GM12878 (cell line): ENCODE results near the gene FNDC3A. TPM values are rescaled to one million over a fixed set of nuclear protein-coding genes. Genes with fewer than 3 reads are reported as not detected.

Experiments
- ATAC-seq: fragments of 200-7000 bp; cut with Tn5 transposase; 3 replicates; pipeline ENCODE4 v1.9.1; 2020; ENCODE audit warnings: mild to moderate bottlenecking, moderate library complexity
- BruUV-seq: library from RNA; stranded (reverse); fragments of 400-500 nt; replicated peaks from 2 replicates; lab custom pipeline; 2021; lab: Mats Ljungman, UMichigan
- CTCF ChIA-PET: fragments of 300-600 bp; sonication (Branson Sonifier 250); formaldehyde crosslinking; extraction: SDS; loops from one replicate; lab custom pipeline; 2021; ENCODE audit warnings: inconsistent platforms; lab: Yijun Ruan, JAX
- POLR2A ChIA-PET: fragments of 350-600 bp; formaldehyde crosslinking; extraction: SDS; loops from one replicate; lab custom pipeline; 2021; ENCODE audit warnings: inconsistent platforms; lab: Charles Lee
- RAD21 ChIA-PET: fragments of 300-600 bp; sonication (Branson Sonifier 250); formaldehyde crosslinking; loops from one replicate; lab custom pipeline; 2023; ENCODE audit warnings: antibody characterized with exemption; ENCODE audit not compliant: unreplicated experiment; lab: Charles Lee
- SMC1A ChIA-PET: fragments of 300-600 bp; sonication (Branson Sonifier 250); formaldehyde crosslinking; loops from one replicate; lab custom pipeline; 2023; ENCODE audit not compliant: unreplicated experiment, uncharacterized antibody; lab: Charles Lee
- DNase-seq: peaks from one replicate; pipeline ENCODE4 v3.0.0-alpha.2; 2011; ENCODE audit warnings: low read depth, low spot score
- FAIRE-seq: peaks from 3 replicates; lab custom pipeline; 2011; peaks lifted over from hg19 to GRCh38; lab: Jason Lieb, UNC
- H2AFZ ChIP-seq: 2 replicates; pipeline ENCODE4 v1.6.0; 2011; ENCODE audit warnings: low read depth, low read length, control low read depth; ENCODE audit not compliant: control insufficient read depth
- H3K27ac ChIP-seq: 2 replicates; pipeline ENCODE4 v1.5.1; 2011; ENCODE audit warnings: control low read depth; ENCODE audit not compliant: control insufficient read depth, insufficient read depth
- H3K27me3 ChIP-seq, 2 experiments: replicated peaks in 1 of 2; 2 replicates each; pipeline versions ENCODE4 v1.6.0 to v1.6.1; 2011; ENCODE audit warnings: low read length in 1 of 2; ENCODE audit not compliant: control insufficient read depth in 2 of 2, insufficient read depth in 2 of 2
- H3K36me3 ChIP-seq, 2 experiments: 2 replicates each; pipeline ENCODE4 v1.5.1; 2011; ENCODE audit warnings: low read length in 1 of 2; ENCODE audit not compliant: control insufficient read depth in 2 of 2, insufficient read depth in 2 of 2
- H3K4me1 ChIP-seq: 2 replicates; pipeline ENCODE4 v1.6.1; 2011; ENCODE audit warnings: mild to moderate bottlenecking, low read length, moderate library complexity, mixed read lengths; ENCODE audit not compliant: control insufficient read depth, insufficient read depth
- H3K4me2 ChIP-seq: 2 replicates; pipeline ENCODE4 v1.6.0; 2011; ENCODE audit warnings: control low read depth; ENCODE audit not compliant: control insufficient read depth, insufficient read depth
- H3K4me3 ChIP-seq: fragments of 200-600 bp; sonication (generic); 2 replicates; pipeline ENCODE4 v1.5.1; 2016
- H3K79me2 ChIP-seq: 2 replicates; pipeline ENCODE4 v1.6.0; 2011; ENCODE audit warnings: low read length; ENCODE audit not compliant: control insufficient read depth, insufficient read depth
- H3K9ac ChIP-seq: 2 replicates; pipeline ENCODE4 v1.8.0; 2011; ENCODE audit warnings: low read length, control low read depth, mixed read lengths; ENCODE audit not compliant: control insufficient read depth, insufficient read depth
- H3K9me3 ChIP-seq: replicated peaks from 3 replicates; pipeline ENCODE4 v1.5.1; 2011; ENCODE audit warnings: mild to moderate bottlenecking, low read length; ENCODE audit not compliant: control insufficient read depth, insufficient read depth
- H4K20me1 ChIP-seq: 2 replicates; pipeline ENCODE4 v1.6.0; 2011; ENCODE audit not compliant: control insufficient read depth, insufficient read depth
- BMI1 ChIP-seq: fragments of 450-650 bp; IDR thresholded peaks from 2 replicates; pipeline ENCODE4 v1.6.1; 2016; ENCODE audit warnings: mild to moderate bottlenecking, moderate library complexity, borderline replicate concordance
- EP300 ChIP-seq, 2 experiments: fragments of 150-350 bp in 1 of 2; IDR thresholded peaks; 2 replicates each; pipeline ENCODE4 v1.6.1; 2011 to 2012; ENCODE audit warnings: low read depth in 2 of 2, low read length in 2 of 2, borderline replicate concordance in 1 of 2, improper control_type of control experiment in 1 of 2, inconsistent platforms in 1 of 2; ENCODE audit not compliant: control insufficient read depth in 1 of 2
- HDGF ChIP-seq: fragments of 450-650 bp; IDR thresholded peaks from 2 replicates; pipeline ENCODE4 v1.6.1; 2016; ENCODE audit warnings: antibody characterized with exemption
- KAT2A ChIP-seq: conservative IDR thresholded peaks from 2 replicates; pipeline ENCODE4 v1.6.1; 2011; ENCODE audit warnings: low read depth, low read length; ENCODE audit not compliant: control insufficient read depth
- NR2F1 ChIP-seq: fragments of 450-650 bp; conservative IDR thresholded peaks from 2 replicates; pipeline ENCODE4 v1.6.1; 2017; ENCODE audit warnings: mild to moderate bottlenecking
- SMC3 ChIP-seq: IDR thresholded peaks from 2 replicates; pipeline ENCODE4 v1.6.1; 2011; ENCODE audit warnings: low read length, improper control_type of control experiment, borderline replicate concordance
- WGBS: methylation state at CpG from one replicate; pipeline ENCODE4 v1.1.6; 2016; ENCODE audit warnings: low lambda C conversion rate; ENCODE audit not compliant: insufficient replicate concordance, insufficient coverage; ENCODE audit errors: missing lambda C conversion rate; 5-methylcytosine and 5-hydroxymethylcytosine counted together
- in situ Hi-C: fragments of 300-500 bp; cut with MboI; formaldehyde crosslinking; loops from 9 replicates; pipeline ENCODE4 v1.14.3; 2018; ENCODE audit warnings: mixed read lengths
- intact Hi-C: fragments of 100-400 bp; cut with micrococcal nuclease; formaldehyde crosslinking; loops from one replicate; pipeline ENCODE4 v1.14.2; 2022; ENCODE audit not compliant: unreplicated experiment
- polyA plus RNA-seq, 11 experiments: library from polyadenylated mRNA; depleted of rRNA in 4 of 11; unstranded in 6 of 11; stranded (reverse) in 5 of 11; fragments of >200 nt; fragmentation: Nextera tagmentation in 4 of 11; fragmentation: Illumina TruSeq in 1 of 11; extraction: Ambion mirVana in 4 of 11; extraction: Trizol in 1 of 11; gene quantifications; 1 replicate in 1 of 11; 2 replicates in 10 of 11; pipeline versions ENCODE4 v1.2.1 to v1.2.3, GENCODE V29; 2011 to 2016; ENCODE audit warnings: inconsistent platforms in 2 of 11, missing spikeins in 2 of 11, low read depth in 1 of 11
- total RNA-seq, 4 experiments: library from RNA; depleted of rRNA in 3 of 4; stranded (reverse); fragments of >200 nt in 3 of 4; fragmentation: Illumina TruSeq in 1 of 4; extraction: Trizol in 1 of 4; gene quantifications; 2 replicates each; pipeline versions ENCODE4 v1.2.1 to v1.2.3, GENCODE V29; 2013 to 2021
- TF ChIP-seq, protein P1 (sequence below): fragments of 450-650 bp; formaldehyde crosslinking; IDR thresholded peaks from 2 replicates; pipeline ENCODE4 v1.5.0; 2022; ENCODE audit warnings: mild to moderate bottlenecking, missing genetic modification characterization
- TF ChIP-seq, protein P2 (sequence below): IDR thresholded peaks from 2 replicates; pipeline ENCODE4 v1.6.1; 2012; ENCODE audit warnings: mild to moderate bottlenecking, low read depth, low read length
- TF ChIP-seq, protein P3 (sequence below): fragments of 450-650 bp; IDR thresholded peaks from 2 replicates; pipeline ENCODE4 v1.6.1; 2017; ENCODE audit warnings: mild to moderate bottlenecking, low read depth, inconsistent platforms; ENCODE audit not compliant: poor library complexity, severe bottlenecking

Gene FNDC3A
- total and polyA plus RNA-seq, 10 of the 15 experiments (the other 5 are each of a cell fraction or from before 2014, with no cell fraction given), result 6.3 to 46.4 (median 22.8) TPM

DNA sequence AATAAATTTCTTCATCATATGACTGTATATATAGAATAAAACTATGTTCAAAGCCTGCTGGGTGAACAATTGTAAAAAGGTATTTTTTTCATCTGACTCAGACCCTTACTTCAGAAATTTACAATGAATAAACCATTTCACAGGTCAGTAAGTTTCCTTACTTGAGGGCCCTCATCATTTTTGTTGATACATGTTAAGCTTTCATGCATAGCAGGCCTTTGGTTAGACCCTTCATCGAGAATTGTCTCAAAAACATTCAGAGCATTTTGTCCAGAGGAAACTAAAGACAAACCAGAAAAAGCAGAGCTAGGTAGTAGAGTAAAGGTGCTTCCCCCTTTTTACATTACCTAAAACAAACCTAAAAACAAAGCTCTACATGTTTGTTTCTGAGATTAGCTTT lies 46.2 kb downstream of the FNDC3A start:
- no peaks in the 10 kb centered on the region; a peak in 2 of 4 replicates for H3K36me3 ChIP-seq
- BruUV-seq, result no TSS peak
- no peak overlapping the region for H3K27ac ChIP-seq
- no peaks in the 10 kb centered on the region for H3K4me1 ChIP-seq
- CTCF ChIA-PET, result interaction anchor here (0.6 to 1.2 kb wide), 3 partner anchors 18 to 38 kb away, joined by 3 to 5 read pairs (median 3); no protein-coding TSS in a partner anchor
- H3K4me3 ChIP-seq, result no peak overlapping the region
- in situ Hi-C loops, result no loop called here
- no peak for TF ChIP-seq BMI1
- TF ChIP-seq, protein P1, sequence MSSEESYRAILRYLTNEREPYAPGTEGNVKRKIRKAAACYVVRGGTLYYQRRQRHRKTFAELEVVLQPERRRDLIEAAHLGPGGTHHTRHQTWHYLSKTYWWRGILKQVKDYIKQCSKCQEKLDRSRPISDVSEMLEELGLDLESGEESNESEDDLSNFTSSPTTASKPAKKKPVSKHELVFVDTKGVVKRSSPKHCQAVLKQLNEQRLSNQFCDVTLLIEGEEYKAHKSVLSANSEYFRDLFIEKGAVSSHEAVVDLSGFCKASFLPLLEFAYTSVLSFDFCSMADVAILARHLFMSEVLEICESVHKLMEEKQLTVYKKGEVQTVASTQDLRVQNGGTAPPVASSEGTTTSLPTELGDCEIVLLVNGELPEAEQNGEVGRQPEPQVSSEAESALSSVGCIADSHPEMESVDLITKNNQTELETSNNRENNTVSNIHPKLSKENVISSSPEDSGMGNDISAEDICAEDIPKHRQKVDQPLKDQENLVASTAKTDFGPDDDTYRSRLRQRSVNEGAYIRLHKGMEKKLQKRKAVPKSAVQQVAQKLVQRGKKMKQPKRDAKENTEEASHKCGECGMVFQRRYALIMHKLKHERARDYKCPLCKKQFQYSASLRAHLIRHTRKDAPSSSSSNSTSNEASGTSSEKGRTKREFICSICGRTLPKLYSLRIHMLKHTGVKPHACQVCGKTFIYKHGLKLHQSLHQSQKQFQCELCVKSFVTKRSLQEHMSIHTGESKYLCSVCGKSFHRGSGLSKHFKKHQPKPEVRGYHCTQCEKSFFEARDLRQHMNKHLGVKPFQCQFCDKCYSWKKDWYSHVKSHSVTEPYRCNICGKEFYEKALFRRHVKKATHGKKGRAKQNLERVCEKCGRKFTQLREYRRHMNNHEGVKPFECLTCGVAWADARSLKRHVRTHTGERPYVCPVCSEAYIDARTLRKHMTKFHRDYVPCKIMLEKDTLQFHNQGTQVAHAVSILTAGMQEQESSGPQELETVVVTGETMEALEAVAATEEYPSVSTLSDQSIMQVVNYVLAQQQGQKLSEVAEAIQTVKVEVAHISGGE (CRISPR knock-in tag), result no peak
- TF ChIP-seq, protein P2, sequence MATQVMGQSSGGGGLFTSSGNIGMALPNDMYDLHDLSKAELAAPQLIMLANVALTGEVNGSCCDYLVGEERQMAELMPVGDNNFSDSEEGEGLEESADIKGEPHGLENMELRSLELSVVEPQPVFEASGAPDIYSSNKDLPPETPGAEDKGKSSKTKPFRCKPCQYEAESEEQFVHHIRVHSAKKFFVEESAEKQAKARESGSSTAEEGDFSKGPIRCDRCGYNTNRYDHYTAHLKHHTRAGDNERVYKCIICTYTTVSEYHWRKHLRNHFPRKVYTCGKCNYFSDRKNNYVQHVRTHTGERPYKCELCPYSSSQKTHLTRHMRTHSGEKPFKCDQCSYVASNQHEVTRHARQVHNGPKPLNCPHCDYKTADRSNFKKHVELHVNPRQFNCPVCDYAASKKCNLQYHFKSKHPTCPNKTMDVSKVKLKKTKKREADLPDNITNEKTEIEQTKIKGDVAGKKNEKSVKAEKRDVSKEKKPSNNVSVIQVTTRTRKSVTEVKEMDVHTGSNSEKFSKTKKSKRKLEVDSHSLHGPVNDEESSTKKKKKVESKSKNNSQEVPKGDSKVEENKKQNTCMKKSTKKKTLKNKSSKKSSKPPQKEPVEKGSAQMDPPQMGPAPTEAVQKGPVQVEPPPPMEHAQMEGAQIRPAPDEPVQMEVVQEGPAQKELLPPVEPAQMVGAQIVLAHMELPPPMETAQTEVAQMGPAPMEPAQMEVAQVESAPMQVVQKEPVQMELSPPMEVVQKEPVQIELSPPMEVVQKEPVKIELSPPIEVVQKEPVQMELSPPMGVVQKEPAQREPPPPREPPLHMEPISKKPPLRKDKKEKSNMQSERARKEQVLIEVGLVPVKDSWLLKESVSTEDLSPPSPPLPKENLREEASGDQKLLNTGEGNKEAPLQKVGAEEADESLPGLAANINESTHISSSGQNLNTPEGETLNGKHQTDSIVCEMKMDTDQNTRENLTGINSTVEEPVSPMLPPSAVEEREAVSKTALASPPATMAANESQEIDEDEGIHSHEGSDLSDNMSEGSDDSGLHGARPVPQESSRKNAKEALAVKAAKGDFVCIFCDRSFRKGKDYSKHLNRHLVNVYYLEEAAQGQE, result no peak
- no peak for TF ChIP-seq HDGF
- no peak for TF ChIP-seq KAT2A
- no peak for TF ChIP-seq SMC3
- TF ChIP-seq, protein P3, sequence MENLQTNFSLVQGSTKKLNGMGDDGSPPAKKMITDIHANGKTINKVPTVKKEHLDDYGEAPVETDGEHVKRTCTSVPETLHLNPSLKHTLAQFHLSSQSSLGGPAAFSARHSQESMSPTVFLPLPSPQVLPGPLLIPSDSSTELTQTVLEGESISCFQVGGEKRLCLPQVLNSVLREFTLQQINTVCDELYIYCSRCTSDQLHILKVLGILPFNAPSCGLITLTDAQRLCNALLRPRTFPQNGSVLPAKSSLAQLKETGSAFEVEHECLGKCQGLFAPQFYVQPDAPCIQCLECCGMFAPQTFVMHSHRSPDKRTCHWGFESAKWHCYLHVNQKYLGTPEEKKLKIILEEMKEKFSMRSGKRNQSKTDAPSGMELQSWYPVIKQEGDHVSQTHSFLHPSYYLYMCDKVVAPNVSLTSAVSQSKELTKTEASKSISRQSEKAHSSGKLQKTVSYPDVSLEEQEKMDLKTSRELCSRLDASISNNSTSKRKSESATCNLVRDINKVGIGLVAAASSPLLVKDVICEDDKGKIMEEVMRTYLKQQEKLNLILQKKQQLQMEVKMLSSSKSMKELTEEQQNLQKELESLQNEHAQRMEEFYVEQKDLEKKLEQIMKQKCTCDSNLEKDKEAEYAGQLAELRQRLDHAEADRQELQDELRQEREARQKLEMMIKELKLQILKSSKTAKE, result no peak
- no peak for TF ChIP-seq EP300 (IDR thresholded peaks at IDR 0.05; ENCODE audit: borderline replicate concordance in 1 of 2, control insufficient read depth in 1 of 2, low read depth in 2 of 2, low read length in 2 of 2)
- TF ChIP-seq NR2F1, result no peak
- TF ChIP-seq, all 136 proteins: peak for 0
- H3K79me2 ChIP-seq, result no peaks in the 10 kb centered on the region; the same call in none of the 2 replicates
- no peak overlapping the region for H3K4me2 ChIP-seq
- peak; percentile 57 for ATAC-seq
- peaks cover 3% of the 10 kb centered on the region for H3K9me3 ChIP-seq
- ChIA-PET SMC1A (interaction anchor here (0.6 to 1.5 kb wide), 6 partner anchors 9 to 42 kb away, joined by 3 to 6 read pairs (median 3); no protein-coding TSS in a partner anchor), POLR2A (no interaction called here), RAD21 (interaction anchor here (1.3 kb wide), 1 partner anchor 59 kb away, joined by 4 read pairs; no protein-coding TSS in a partner anchor)
- no peak overlapping the region for H2AFZ ChIP-seq
- H3K27me3 ChIP-seq, result no peaks in the 10 kb centered on the region
- no peak for FAIRE-seq
- no peaks in the 10 kb centered on the region for H4K20me1 ChIP-seq
- no peak for DNase-seq
- intact Hi-C loops, result no loop called here
- no peak overlapping the region for H3K9ac ChIP-seq
- WGBS, result 6% methylated on average over 1 of the region's 1 CpG
